ENCODE measurements around the gene GRIN2A. TPM values are rescaled to one million over a fixed set of nuclear protein-coding genes. Genes with fewer than 3 reads are reported as not detected.

The GRIN2A gene
- total and polyA plus RNA-seq, 2 donors (not counting 1 experiment from before 2014, with no cell fraction given), result 0.44 TPM; not detected in 1

DNA sequence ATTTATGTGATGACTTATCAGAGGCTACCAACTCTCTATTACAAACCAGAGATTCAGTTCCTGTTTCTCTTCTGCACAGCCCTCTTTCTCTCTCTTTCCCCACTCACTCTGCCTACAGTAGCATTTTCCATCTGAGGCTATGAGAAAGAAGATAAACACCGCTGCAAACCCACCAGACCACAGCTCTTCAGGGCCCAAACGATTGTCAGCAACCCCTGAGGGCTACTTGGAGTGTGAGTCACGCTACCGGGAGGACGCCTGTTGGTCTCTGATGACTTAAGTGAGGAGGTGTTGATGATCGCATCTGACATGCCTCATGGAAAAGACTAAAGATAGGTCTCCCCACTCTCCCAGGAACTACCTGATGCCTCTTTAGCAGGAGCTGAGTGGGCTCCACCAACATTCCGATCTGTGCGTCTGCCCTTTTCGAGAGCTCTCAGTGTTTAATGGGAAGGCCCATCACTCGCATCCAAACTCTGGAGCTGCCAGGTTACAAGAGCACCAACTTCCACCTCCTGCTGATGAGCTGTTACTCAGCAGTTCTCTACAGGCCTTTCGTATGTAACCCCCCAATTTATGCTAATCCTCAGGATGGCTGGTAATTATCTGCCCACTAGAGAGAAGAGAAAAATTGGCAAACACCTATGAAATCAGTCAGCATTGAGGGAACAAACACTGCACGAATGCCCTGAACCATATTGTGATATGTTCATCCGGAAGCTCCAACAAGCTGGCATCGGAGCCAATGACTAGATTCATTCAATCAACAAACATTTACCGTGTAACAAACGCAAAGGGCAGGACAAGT lies 9.2 kb downstream of the GRIN2A start:
- CTCF ChIA-PET, result interaction anchor here (1.1 kb wide), 1 partner anchor 9 kb away, joined by 3 read pairs; the partner anchor contains the start of gene GRIN2A
- Histone ChIP-seq H3K4me3 (ENCODE audit: control extremely low read depth in 1 of 5, extremely low read depth in 1 of 5, insufficient read depth in 1 of 5, low read depth in 2 of 5, low read length in 4 of 5) (no peak overlapping the region), H4K20me1 (ENCODE audit: control insufficient read depth, insufficient read depth, low read length, poor library complexity, severe bottlenecking) (no peaks in the 10 kb centered on the region), H3K36me3 (replicated peaks in 1 of 2; ENCODE audit: control extremely low read depth in 1 of 2, control insufficient read depth in 1 of 2, extremely low read depth in 1 of 2, insufficient read depth in 2 of 2, low read length in 1 of 2) (no peaks in the 10 kb centered on the region), H3K4me1 (ENCODE audit: control insufficient read depth in 2 of 2, insufficient read depth in 2 of 2, low read length in 2 of 2) (no peaks in the 10 kb centered on the region), H3K79me2 (ENCODE audit: control insufficient read depth, insufficient read depth, low read length) (no peaks in the 10 kb centered on the region), H3K9me3 (ENCODE audit: control extremely low read depth in 1 of 3, control insufficient read depth in 2 of 3, insufficient read depth in 1 of 3, low read length in 2 of 3) (no peaks in the 10 kb centered on the region), H3K4me2 (replicated peaks; ENCODE audit: low read depth, low read length, poor library complexity, severe bottlenecking) (no peak overlapping the region), H2AFZ (ENCODE audit: insufficient read depth, low read depth, low read length, poor library complexity, severe bottlenecking) (no peak overlapping the region), H3K27ac (ENCODE audit: low read length in 2 of 2) (no peak overlapping the region), H3K9ac (ENCODE audit: low read length) (no peak overlapping the region), H3K27me3 (replicated peaks in 1 of 4; ENCODE audit: control extremely low read depth in 1 of 4, control insufficient read depth in 3 of 4, insufficient read depth in 4 of 4, low read length in 3 of 4) (peaks cover 0 to 9% (median 4%) of the 10 kb centered on the region in 4 experiments)
- POLR2A ChIA-PET, result no interaction called here
- ATAC-seq (ENCODE audit: low read depth) (no peak), DNase-seq (no peak)
- H3K4me1 Mint-ChIP-seq, result no peaks in the 10 kb centered on the region
- H3K27me3 Mint-ChIP-seq, result peaks cover 41% of the 10 kb centered on the region
- TF ChIP-seq, protein P1, sequence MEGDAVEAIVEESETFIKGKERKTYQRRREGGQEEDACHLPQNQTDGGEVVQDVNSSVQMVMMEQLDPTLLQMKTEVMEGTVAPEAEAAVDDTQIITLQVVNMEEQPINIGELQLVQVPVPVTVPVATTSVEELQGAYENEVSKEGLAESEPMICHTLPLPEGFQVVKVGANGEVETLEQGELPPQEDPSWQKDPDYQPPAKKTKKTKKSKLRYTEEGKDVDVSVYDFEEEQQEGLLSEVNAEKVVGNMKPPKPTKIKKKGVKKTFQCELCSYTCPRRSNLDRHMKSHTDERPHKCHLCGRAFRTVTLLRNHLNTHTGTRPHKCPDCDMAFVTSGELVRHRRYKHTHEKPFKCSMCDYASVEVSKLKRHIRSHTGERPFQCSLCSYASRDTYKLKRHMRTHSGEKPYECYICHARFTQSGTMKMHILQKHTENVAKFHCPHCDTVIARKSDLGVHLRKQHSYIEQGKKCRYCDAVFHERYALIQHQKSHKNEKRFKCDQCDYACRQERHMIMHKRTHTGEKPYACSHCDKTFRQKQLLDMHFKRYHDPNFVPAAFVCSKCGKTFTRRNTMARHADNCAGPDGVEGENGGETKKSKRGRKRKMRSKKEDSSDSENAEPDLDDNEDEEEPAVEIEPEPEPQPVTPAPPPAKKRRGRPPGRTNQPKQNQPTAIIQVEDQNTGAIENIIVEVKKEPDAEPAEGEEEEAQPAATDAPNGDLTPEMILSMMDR (IDR thresholded peaks at IDR 0.05), result no peak
- no peak for TF ChIP-seq EZH2 (IDR thresholded peaks at IDR 0.05; ENCODE audit: borderline replicate concordance, insufficient read depth, low read depth, low read length, poor library complexity, severe bottlenecking)
- H3K9me3 Mint-ChIP-seq (ENCODE audit: insufficient read depth), result no peaks in the 10 kb centered on the region
- WGBS (ENCODE audit: insufficient coverage), result 90% methylated on average over 5 of the region's 16 CpGs
- no peak overlapping the region for H3K4me3 Mint-ChIP-seq
- no peak overlapping the region for H3K27ac Mint-ChIP-seq
- intact Hi-C loops (cut with micrococcal nuclease), result no loop called here

DNA sequence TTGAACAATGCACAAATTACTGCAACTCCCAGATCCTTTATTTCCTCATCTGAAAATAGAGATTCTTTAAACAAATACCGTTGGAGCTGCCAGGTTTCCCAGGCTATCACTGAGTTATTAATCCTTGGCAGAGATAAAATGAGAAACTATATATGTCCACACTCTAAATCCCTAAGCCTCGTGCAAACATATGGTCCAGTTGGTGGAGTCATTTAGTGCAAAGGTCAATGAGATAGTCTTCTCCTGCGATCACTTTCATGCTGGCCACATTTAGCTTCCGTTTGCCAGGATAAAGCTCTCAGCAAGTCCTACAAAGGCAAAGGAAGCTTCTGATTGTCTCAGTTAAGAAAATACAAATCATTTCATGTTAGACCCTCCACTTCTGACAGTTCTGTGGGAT lies 11.0 kb downstream of the GRIN2A start:
- no peak for DNase-seq
- ChIA-PET POLR2A (no interaction called here), CTCF (interaction anchor here (1.0 kb wide), 1 partner anchor 12 kb away, joined by 3 read pairs; no protein-coding TSS in a partner anchor)
- TF ChIP-seq, protein P1 (IDR thresholded peaks at IDR 0.05), result no peak
- TF ChIP-seq EZH2 (IDR thresholded peaks at IDR 0.05; ENCODE audit: borderline replicate concordance, insufficient read depth, low read depth, low read length, poor library complexity, severe bottlenecking), result no peak
- Histone ChIP-seq H3K4me2 (replicated peaks; ENCODE audit: low read depth, low read length, poor library complexity, severe bottlenecking) (no peak overlapping the region), H3K4me3 (ENCODE audit: control extremely low read depth in 1 of 5, extremely low read depth in 1 of 5, insufficient read depth in 1 of 5, low read depth in 2 of 5, low read length in 4 of 5) (no peak overlapping the region), H3K27ac (ENCODE audit: low read length in 2 of 2) (no peak overlapping the region), H4K20me1 (ENCODE audit: control insufficient read depth, insufficient read depth, low read length, poor library complexity, severe bottlenecking) (no peaks in the 10 kb centered on the region), H3K4me1 (ENCODE audit: control insufficient read depth in 2 of 2, insufficient read depth in 2 of 2, low read length in 2 of 2) (no peaks in the 10 kb centered on the region), H3K36me3 (replicated peaks in 1 of 2; ENCODE audit: control extremely low read depth in 1 of 2, control insufficient read depth in 1 of 2, extremely low read depth in 1 of 2, insufficient read depth in 2 of 2, low read length in 1 of 2) (no peaks in the 10 kb centered on the region), H3K9ac (ENCODE audit: low read length) (no peak overlapping the region), H3K27me3 (replicated peaks in 1 of 4; ENCODE audit: control extremely low read depth in 1 of 4, control insufficient read depth in 3 of 4, insufficient read depth in 4 of 4, low read length in 3 of 4) (peaks cover 0 to 5% (median 3%) of the 10 kb centered on the region in 4 experiments), H3K79me2 (ENCODE audit: control insufficient read depth, insufficient read depth, low read length) (no peaks in the 10 kb centered on the region), H2AFZ (ENCODE audit: insufficient read depth, low read depth, low read length, poor library complexity, severe bottlenecking) (no peak overlapping the region), H3K9me3 (ENCODE audit: control extremely low read depth in 1 of 3, control insufficient read depth in 2 of 3, insufficient read depth in 1 of 3, low read length in 2 of 3) (no peaks in the 10 kb centered on the region)
- intact Hi-C loops (cut with micrococcal nuclease), result no loop called here
- no peak for ATAC-seq (ENCODE audit: low read depth)
- 85% methylated on average over 2 of the region's 4 CpGs for WGBS (ENCODE audit: insufficient coverage)
- Mint-ChIP-seq H3K4me1 (no peaks in the 10 kb centered on the region), H3K4me3 (no peak overlapping the region), H3K27me3 (peaks cover 38% of the 10 kb centered on the region), H3K27ac (no peak overlapping the region), H3K9me3 (ENCODE audit: insufficient read depth) (no peaks in the 10 kb centered on the region)
